ENCODE data around the gene CTU1. TPM values are rescaled to one million over a fixed set of nuclear protein-coding genes. Genes with fewer than 3 reads are reported as not detected.

The CTU1 gene
- total and polyA plus RNA-seq, 2 of the 4 experiments (the other 2 are of a cell fraction): 2.0 to 3.3 TPM

DNA sequence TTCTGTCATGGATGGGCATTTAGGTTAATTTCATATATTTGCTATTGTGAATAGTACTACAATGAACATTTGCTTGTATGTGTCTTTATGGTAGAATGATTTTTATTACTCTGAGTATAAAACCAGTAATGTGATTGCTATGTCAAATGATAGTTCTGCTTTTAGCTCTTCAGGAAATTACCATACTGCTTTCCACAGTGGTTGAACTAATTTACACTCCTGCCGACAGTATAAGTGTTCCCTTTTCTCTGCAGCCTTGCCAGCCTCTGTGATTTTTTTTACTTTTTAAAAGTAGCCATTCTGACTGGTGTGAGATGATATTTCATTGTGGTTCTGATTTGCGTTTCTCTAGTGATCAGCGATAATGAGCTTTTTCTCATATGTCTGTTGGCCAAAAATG, 40.4 kb upstream of the CTU1 start:
- no peak overlapping the region for H2AK9ac ChIP-seq (replicated peaks; ENCODE audit: low read depth, low read length, poor library complexity)
- no peak overlapping the region for H3K4me3 ChIP-seq (ENCODE audit: insufficient read depth, low read depth, low read length)
- BruUV-seq (replicated peaks): no TSS peak
- H3K9ac ChIP-seq (ENCODE audit: low read depth, low read length): no peak overlapping the region
- no peak overlapping the region for H2BK20ac ChIP-seq (ENCODE audit: low read depth, low read length)
- no peaks in the 10 kb centered on the region for H3K9me1 ChIP-seq (ENCODE audit: insufficient read depth, low read length)
- intact Hi-C loops (cut with micrococcal nuclease) (no loop called here), dilution Hi-C loops (cut with HindIII; ENCODE audit: low sequenced_read_pairs, unreplicated experiment) (no loop called here), in situ Hi-C loops (cut with MboI; ENCODE audit: low sequenced_read_pairs) (no loop called here)
- no peak overlapping the region for H4K91ac ChIP-seq (ENCODE audit: insufficient read depth, low read depth, low read length)
- CTCF ChIA-PET: interaction anchor here (0.6 kb wide), 1 partner anchor 141 kb away, joined by 3 read pairs; no protein-coding TSS in a partner anchor
- DNase-seq (no peak), ATAC-seq (ENCODE audit: low read depth) (no peak)
- H4K5ac ChIP-seq (ENCODE audit: low read depth, low read length): no peak overlapping the region
- H3K4me1 ChIP-seq (ENCODE audit: control insufficient read depth, insufficient read depth, low read length): no peaks in the 10 kb centered on the region
- H4K20me1 ChIP-seq (ENCODE audit: insufficient read depth, low read length): no peaks in the 10 kb centered on the region
- no peak overlapping the region for H3K14ac ChIP-seq (replicated peaks; ENCODE audit: low read depth, low read length)
- H3K56ac ChIP-seq (ENCODE audit: extremely low read depth, insufficient read depth, low read length): no peak overlapping the region
- H2AFZ ChIP-seq (replicated peaks; ENCODE audit: low read length, poor library complexity): no peak overlapping the region
- H3K27me3 ChIP-seq (ENCODE audit: control insufficient read depth, insufficient read depth, low read length): peaks cover 3% of the 10 kb centered on the region; the same call in 1 of the 2 replicates
- H3K79me1 ChIP-seq (ENCODE audit: low read depth in 1 of 2, low read length in 2 of 2): no peaks in the 10 kb centered on the region
- WGBS, 2 experiments (ENCODE audit: extremely low coverage in 2 of 2, insufficient read length in 1 of 2): no CpG with 5 or more reads among the region's 3 CpGs
- no peak overlapping the region for H3K4me2 ChIP-seq (ENCODE audit: low read depth, low read length)
- no peak overlapping the region for H2AK5ac ChIP-seq (ENCODE audit: low read depth, low read length)
- no peak overlapping the region for H3K27ac ChIP-seq (ENCODE audit: insufficient read depth, low read length)
- H2BK5ac ChIP-seq (ENCODE audit: low read depth, low read length, poor library complexity, severe bottlenecking): no peak overlapping the region
- no peak overlapping the region for H3K4ac ChIP-seq (ENCODE audit: low read depth, low read length)
- TF ChIP-seq CTCF (conservative IDR thresholded peaks at IDR 0.05; ENCODE audit: low read depth, low read length) (no peak), FOS (IDR thresholded peaks at IDR 0.05; ENCODE audit: low read depth, low read length) (no peak), POLR2A (IDR thresholded peaks at IDR 0.05; ENCODE audit: low read depth, low read length) (no peak), RFX5 (IDR thresholded peaks at IDR 0.05; ENCODE audit: low read depth, low read length) (no peak), MXI1 (IDR thresholded peaks at IDR 0.05; ENCODE audit: borderline replicate concordance, low read depth, low read length) (no peak)
- H2BK15ac ChIP-seq (ENCODE audit: low read depth, low read length): no peak overlapping the region
- POLR2A ChIA-PET (ENCODE audit: unreplicated experiment): no interaction called here
- H4K8ac ChIP-seq (ENCODE audit: low read depth in 2 of 2, low read length in 2 of 2): no peak overlapping the region
- H3K9me3 ChIP-seq (ENCODE audit: control insufficient read depth, insufficient read depth, low read length): no peaks in the 10 kb centered on the region
- H3K23ac ChIP-seq (ENCODE audit: low read depth, low read length): no peak overlapping the region
- no peaks in the 10 kb centered on the region for H3K36me3 ChIP-seq (ENCODE audit: control insufficient read depth, insufficient read depth, low read length)
- no peak overlapping the region for H3K18ac ChIP-seq (ENCODE audit: low read depth, low read length)
- H2BK120ac ChIP-seq (ENCODE audit: low read depth, low read length): no peak overlapping the region

Data from IMR-90 (cell line).